Measurements from ENCODE around the gene EIF4B.

EIF4B gene

DNA sequence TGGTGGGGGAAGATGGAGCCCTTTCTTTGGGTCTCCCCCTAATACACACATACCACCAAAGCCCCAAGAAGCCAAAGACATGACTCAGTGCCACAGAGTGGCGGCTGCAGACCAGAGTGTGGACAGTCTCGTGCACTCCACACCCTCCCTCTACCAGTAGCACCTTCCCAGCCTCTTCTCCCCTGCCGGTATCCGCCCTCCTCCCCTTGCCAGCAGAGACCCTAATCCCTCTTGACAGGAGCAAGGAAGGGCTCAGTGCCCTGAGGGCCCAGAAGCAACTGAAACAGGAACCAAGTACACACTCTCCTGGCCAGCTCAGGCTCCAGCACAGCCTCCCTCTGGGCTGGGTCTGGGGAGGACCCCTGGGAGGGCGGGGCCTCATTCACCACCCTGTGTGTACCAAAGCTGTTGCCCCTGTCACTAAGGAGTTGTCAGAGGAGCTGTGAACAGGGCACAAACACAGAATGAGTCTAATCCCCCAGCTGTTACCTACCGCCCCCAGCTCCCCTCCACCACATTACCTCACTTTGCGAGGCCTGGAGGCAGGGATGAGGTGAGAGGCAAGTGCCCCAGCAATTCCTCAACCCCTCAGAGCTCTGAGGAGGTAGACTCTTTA lies 64.7 kb downstream of the EIF4B start:
- DNase-seq (ENCODE audit: low read depth): peak; percentile 73

DNA sequence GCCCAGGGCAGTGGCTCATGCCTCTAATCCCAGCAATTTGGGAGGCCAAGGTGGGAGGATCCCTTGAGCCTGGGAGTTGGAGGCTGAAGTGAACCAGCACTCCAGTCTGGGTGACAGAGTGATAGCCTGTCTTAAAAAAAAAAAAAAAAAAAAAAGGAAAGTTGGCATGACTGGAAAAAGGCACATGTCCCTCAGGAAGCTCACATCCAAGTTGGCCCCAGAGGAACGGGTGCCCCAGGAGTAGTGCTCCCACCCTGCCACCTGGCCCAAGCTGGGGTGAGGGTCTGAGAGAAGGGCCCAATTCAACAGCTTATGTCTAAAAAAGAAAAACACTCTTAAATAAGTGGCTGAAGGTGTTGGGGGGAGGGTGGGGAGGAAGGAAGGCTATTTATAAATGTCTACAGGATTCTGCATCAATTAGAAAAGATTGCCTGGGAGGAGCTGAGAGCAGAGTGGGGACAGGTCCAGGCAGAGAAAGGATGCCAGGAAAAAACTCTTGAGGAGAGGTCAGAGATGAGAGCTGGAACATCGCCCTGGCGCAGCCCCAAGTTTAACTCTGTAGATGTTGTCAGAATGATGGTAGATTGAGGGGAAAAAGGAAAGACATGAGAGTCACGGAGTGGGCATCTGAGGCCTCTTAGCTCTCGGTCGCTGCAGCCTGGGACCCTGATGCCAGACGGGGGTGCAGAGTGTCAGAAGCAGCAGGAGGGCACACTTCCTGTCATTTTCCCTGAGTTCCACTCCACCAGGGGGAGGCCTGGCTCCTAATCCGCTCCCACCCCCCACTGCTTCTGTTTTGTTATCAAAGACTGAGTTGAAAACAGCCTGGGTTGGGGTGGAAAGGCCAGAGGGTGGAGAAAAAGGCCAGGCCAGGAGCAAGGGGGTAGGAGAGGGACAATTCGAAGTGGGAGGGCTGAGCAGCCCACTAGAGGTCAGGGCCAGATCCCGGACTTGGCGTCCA lies 65.6 kb downstream of the EIF4B start:
- DNase-seq (ENCODE audit: low read depth): peak; percentile 82

DNA sequence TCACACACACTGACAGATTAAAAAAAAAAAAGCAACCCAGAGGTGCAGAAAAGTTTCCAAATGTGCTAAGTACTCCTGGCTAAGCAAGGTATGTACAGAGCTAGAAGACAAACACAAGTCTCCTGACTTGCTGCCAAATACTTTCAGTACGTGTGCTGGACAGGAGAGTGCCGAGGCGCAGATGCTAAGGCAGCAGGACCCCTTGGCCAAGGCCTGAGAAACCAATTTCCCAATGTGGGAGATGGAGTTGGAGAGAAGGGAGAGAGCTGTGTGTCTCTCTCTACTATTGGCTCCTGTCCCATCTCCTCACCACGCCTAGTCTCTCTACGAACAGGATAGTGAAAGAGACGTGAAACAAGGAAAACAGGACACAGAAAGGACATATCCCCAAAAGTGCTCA lies 67.6 kb downstream of the EIF4B start:
- DNase-seq (ENCODE audit: low read depth): no peak

DNA sequence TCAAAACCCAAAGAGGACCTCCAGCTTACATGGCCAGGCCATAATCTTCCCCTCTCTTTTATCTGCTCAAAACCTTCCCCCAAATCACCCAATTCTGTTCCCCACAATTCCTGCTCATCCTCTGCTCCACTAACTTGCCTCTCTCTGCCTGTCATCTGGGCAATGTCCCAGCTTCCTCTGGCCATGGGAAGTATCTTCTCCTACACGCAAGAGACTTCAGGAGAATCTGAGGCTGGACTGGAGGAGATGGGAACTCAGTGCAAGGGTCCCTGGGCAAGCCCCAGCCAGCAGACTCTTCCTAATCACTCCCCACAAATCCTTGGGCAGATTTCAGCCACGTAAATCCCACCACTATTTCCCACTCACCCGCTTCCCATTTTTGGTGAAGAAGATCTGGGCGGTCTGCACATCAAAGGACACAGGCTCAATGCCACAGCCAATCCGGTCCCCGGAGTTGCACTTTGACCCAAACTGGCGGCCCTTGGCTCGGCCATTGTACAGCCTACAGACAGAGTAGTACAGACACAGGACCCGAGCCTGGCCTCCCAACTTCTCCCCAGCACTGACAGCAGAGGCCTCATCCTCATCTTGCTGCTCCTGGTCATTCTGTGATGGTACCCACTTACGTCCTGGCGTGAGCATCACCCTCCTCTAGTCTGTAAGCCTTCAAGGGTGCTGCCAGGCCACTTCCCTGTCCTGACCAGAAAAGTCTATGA lies 68.2 kb downstream of the EIF4B start:
- DNase-seq (ENCODE audit: low read depth): no peak

DNA sequence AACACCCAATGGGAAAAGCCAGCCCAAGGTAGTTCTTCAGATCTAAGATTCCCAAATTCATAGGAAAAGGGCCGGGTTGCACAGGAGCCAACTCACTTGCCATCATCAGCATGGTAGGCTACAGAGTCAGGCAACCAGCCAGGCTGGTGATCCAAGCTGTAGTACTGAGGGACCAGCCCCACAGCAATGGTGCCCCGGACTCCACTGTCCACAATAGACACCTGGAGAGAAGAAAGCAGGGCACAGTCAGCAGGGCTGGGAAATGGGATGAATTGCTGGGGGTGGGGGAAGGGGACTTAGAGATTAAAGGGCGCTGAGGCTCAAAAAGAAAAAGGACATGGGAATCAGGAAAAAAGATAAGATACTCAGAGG lies 68.7 kb downstream of the EIF4B start:
- DNase-seq (ENCODE audit: low read depth): no peak

DNA sequence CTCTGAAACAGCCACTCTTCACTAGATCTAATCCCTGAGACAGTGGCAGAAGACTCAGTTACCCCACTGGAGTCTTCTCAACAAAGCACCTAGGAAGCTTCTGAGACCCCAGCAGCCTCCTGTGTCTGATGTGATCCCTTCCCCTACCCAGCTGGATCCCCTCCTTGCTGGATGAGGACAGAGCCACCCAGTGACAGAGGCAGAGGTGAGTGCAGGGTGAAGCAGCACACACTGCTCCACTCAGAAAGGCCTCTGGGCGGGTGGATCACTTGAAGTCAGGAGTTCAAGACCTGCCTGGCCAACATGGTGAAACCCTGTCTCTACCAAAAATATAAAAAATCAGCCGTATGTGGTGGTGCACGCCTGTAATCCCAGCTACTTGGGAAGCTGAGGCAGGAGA lies 70.2 kb downstream of the EIF4B start:
- no peak for DNase-seq (ENCODE audit: low read depth)

GRCh38 chr12:53077030-53077429 lies 70.8 kb downstream of the EIF4B start:
- DNase-seq (ENCODE audit: low read depth): no peak

DNA sequence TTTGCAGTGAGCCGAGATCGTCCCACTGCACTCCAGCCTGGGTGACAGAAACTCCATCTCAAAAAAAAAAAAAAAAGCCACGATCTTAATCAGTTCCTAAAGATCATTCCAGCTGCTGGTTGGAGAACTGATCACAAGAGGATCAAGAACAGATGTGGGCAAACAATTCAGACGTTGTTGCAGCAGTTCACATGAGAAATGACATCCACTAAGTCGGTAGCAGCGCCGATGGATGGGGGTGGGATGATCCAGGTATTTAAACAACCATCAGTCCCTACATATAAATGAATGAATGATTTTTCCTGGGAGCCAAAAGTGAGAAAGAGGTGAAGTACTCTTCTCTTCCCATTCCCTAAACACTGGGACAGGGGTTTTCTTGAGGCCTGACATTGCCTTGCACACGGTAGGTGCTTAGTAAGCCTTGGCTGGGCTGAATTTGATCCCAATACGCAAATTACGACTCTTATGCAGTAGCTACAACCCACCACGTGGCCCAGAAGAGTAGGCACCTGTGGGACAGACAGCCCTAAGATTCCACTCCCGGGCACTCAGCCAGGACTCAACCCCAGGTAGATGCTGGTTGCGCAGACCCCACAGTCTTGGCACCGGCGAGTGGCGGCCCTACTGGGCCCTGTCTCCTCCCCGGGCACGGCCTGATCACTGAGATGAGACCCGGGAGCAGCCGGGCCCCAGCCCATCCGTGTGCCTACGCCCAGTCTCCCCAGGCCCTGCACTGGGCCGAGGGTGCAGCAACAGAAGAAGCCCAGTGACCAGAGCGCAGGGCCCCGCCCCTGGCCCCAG lies 72.4 kb downstream of the EIF4B start:
- no peak for DNase-seq (ENCODE audit: low read depth)

DNA sequence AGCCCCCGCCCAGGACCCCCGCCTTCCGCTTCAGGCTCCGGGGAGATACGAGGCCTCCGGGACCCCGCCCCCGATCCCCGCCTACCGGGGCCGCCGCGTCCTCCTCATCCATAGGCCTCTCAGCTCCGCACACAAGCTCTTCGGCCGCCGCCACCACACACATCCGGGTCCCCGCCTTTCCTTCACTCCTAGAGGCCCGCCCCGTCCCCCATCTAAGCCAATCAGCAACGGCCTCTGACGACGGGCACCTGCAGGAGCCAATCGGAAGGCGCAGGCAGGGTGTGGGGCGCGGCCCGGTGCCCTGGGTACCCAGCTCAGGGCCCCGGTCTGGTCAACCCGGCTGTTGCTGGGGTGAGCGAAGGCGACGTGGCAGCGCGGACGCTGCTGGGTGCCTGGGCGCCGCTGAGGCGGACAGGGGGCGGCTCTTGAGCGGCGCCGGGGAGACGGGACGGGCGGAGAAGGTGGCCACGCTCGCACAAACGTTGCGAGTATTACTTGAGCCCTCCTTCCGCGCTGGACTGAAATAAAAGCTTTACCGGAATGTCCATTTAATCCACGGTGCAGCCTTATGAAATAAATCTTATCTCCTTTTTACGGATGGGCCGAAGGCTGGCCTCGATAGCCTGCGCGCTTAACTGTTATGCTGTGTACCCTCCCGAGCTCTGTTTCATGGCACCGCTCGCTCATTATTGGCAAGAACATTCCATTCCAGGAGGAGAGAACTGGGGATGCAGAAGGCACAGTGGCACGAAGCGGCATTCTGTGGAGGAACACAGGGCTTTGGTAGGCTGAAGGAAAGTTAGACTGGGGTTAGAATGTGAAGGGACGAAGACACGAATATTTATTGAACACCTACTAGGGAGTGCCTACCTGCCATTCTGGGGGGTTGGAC lies 73.2 kb downstream of the EIF4B start, which contains the start of gene SPRYD3:
Gene SPRYD3, minus strand, starts transcription at position 165 of the 892 bp plus-strand sequence. Its CDS starts 57 bp downstream, at position 108.
- DNase-seq (ENCODE audit: low read depth): peak; percentile 98

DNA sequence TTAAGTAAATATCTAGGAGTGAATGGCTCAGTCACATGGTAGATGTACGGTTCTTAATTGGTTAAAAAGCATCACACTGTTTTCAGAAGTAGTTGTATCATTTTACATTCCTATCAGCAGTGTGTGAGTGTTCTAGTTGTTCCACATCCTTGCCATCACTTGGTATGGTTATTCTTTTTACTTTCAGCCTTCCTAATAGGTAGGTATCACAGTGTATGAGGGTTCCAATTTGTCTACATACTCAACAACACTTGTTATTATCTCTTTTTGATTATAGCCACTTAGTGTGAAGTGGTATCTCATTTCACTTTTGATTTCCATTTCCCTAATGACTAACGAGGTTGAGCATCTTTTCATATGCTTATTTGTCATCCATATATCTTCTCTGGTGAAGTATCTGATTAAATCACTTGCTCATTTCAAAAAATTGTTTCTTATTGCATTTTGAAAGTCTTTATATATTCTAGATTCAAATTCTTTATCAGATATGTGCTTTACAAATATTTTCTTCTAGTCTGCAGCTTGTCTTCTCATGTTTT lies 76.5 kb downstream of the EIF4B start:
- DNase-seq (ENCODE audit: low read depth): no peak

- no peak for DNase-seq (ENCODE audit: low read depth)
Measured at GRCh38 chr12:53086361-53086760, 80.1 kb downstream of the EIF4B start.

GRCh38 chr12:53090105-53090504 lies 83.8 kb downstream of the EIF4B start:
- no peak for DNase-seq (ENCODE audit: low read depth)

GRCh38 chr12:53090554-53090953 lies 84.3 kb downstream of the EIF4B start:
- peak; percentile 8 for DNase-seq (ENCODE audit: low read depth)

DNA sequence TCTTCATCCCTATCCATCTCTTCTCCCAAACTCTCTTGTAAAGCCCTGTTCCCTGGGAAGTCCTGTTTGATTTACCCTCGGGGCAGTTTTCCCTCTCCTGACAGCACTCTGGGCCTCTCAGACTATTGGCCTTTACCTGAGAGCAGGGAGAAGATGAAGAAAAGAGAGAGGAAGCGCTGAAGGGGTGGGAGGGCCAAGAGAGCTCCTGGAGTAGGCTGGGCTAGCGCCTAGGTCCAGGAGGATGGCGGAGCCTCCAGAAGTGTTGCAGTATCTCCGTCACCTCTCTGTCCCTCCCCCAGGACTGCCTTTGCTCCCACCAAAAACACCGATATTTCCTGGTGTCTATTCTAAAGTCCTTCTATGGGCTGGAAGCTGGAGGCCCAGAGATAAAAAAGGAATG lies 85.5 kb downstream of the EIF4B start:
- no peak for DNase-seq (ENCODE audit: low read depth)

Measured in EH (cell line).